Kidney tubule cell (primary cell): Measurements from ENCODE around the gene SLC37A1.
A peak's percentile ranks its signal among the peaks of the same experiment; 100 is the strongest.
"Not testable (repeated sequence)": the region's sequence is repeated elsewhere in the genome, so short reads cannot be mapped to it uniquely, and the experiment has no call there.

ENCODE experiments used
- DNase-seq: peaks from one replicate; pipeline ENCODE4 v3.0.0-alpha.2; 2018; ENCODE audit warnings: low spot score

The SLC37A1 gene

DNA sequence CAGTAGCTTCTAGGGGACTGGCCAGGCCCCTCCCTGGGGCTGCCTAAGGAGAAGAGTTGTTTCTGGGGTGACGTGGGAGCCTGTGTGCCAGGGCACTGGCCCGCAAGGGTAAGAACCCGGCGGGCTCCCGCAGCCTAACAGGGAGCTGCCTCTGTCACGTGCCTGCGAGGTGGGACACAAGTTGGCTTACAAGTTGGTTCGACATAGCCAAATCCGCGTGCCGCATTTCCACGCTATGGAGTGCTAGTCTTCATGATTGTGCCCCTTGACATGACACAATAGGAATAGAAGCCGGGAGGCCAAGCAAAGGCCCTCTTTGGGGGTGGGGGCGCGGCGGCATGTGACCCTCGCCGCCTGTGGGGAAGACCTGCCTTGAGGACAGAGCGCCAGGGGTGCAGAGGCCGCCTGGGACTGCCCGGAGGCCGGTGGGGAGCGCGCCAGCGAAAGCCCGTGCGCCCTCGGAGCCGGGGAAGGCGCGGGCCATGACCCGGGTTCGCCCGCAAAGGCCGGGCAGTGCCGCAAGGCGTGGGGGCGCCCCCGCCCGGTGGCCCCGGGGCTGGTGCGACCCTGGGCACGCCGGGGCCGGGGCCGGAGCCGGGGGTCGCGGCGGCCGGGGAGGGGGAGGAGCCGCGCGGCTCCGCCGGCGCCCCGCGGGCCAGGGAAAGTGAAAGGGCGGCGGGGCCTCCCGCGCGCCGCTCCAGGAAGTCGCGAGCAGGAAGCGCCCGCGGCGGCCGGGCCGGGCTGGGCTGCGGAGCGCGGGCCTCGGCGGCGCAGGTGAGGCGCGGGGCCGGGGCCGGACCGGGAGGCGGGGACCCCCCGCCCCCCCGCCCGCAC is at the start of gene SLC37A1:
SLC37A1 (plus strand) TSS at position 702 of the 834 bp plus-strand sequence. CDS start 4,603 bp downstream, outside the sequence.
- DNase-seq: peak; percentile 55

DNA sequence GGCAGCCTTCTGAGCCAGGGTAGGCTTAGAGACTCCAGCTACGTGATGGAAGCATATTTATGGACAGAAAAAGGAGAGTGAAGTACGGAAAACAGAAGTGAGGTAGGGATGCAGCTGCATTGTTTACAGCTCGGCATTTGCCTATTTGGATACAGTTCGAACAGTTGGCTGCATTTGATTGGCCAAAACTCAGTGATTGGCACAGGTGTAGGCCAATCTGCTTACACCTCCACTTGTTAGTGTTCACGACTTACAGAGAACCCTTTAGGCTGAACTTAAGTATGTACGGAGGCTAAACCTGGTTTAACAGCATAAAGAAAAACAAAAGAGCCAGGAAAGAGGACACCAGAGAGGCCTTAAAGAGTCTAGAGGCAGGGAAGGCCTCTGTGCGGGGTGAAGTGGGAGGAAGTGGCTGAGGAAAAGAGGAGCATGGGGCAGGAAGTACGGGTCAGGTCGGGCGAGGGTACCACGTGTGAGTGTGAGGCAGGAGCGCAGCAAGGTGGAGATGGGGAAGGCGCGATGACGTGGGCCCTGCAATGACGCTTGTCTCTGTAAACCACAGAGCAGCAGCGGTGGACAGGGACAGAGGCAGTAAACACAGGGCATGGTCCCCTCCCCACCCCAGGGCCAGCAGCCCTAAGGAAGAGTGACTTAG is 49.7 kb upstream of the SLC37A1 start:
- peak; percentile 45 for DNase-seq

- peak; percentile 84 for DNase-seq
Measured at GRCh38 chr21:42465008-42465802, 48.4 kb upstream of the SLC37A1 start.

DNA sequence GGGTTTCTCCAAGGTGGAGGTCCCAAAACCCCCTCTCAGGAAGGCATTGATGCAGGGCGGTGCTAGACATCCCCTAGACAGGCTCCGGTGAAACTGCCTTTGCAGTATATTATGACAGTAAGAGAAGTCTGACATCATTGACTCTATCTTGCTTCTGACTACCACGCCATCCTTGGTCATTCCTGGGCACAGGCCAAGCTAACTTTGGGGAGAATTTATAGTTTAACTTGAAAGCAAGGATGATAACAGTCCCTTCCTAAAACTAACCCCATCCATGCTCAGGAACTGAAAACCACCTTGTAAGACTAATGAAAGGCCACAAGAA is 47.9 kb upstream of the SLC37A1 start:
- DNase-seq: no peak

DNA sequence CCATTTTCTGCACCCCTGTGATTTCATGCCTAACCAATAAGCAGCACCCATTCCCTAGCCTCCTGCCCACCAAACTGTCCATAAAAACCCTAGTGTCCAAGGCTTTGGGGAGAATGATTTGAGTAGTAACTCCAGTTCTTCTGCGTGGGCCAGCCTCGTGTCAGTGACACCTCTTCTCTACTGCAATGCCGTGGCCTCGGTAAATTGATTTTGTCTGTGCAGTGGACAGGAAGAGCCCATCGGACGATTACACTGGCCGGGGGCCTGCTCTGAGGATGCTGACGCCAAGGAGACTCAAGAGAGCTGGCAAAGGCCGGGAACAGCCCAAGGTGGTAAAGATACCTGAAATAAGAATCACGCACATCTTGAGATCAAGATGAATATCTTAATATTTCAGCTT is 47.0 kb upstream of the SLC37A1 start:
- no peak for DNase-seq

DNA sequence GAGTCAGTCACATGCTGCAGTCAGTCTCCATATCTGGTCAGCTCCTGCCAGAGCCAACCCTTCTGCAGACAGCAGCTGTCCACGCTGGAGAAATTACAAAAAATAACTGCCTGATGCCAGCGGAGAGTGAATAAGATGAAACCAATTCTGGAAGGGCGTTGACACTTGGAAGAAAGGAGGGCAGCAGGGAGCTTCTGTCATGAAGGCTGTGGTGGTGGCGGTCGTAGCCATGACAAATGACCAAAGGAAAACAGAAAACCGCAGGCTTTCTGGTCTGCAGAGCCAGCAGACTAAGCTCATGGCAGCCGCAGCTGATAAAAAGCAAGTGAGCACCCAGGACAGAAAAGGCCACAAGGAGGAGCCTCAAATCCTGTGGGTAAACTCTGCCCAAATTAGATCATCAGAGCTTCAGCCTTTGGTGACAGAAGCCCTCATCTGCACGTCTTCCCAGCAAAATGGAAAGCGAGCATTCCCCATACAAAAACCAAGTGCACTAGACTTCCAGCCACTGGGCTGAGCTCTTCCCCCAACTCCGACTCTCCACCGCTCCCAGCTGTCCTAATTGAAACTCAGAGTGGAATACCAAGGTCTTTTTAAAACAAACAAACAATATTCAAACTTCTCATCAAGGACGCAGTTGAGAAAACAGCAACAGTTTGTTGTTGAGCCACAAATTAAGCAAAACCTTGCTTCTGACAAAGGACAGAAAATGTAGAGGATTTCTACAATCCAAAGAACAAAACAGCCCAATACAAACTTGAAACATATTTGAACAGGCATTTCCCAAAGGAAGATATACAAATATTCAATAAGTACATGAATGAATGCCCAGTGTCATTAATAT is 46.3 kb upstream of the SLC37A1 start:
- peak; percentile 61 for DNase-seq

DNA sequence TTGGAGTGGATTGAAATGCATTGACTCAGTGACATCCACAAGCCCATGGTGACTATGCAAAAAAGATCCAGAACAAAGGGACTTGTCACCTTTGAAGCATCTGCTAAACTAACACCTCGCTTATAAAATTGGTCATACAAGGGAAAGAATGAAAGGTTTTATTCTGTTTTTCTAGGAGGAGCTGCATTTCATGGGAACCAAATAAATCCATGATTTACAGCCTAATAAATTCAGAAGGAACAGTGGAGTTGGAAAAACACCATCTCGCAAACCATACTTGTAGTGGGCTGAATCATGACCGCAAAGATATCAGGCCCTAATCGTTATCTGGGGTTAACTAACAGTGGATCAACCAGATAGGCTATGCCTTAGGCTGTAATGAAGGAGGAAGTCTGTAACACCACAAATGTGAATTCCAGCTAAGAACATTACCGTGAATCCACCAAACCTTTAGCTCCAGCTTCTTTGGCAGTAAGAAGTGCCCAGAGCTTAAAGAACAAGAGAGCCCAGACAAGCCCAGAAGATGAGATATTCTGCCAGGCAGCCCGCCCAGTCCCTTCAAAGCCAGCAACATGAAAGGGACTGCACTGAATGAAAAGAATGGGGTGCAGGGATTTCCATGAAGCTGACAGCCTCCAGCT is 45.0 kb upstream of the SLC37A1 start:
- DNase-seq: peak; percentile 45

DNA sequence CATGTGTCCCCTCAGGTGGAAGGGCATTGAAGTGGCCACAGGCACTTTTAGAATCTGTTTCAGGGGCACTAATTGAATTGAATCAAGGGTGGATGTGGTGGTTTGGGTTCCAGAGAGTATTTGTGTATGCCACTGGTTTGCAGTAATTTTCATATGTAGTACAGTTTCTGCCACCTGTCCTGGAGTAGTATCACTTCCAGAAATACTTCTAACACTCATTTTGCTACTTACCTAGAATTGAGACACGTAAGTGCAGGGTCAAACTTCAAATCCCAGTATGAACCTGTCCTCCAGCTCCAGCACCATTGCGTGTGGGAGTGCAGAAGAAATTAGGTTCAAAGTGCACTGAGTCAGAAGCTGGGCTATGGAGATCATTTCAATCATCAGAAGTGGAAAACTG is 44.4 kb upstream of the SLC37A1 start:
- DNase-seq: no peak

- not testable (repeated sequence) for DNase-seq
Measured at GRCh38 chr21:42469726-42470125, 43.9 kb upstream of the SLC37A1 start.

GRCh38 chr21:42471206-42471605 is 42.4 kb upstream of the SLC37A1 start:
- DNase-seq: no peak

- DNase-seq: no peak
Measured at GRCh38 chr21:42471716-42472330, 41.8 kb upstream of the SLC37A1 start.

- DNase-seq: no peak
Measured at GRCh38 chr21:42472521-42472920, 41.1 kb upstream of the SLC37A1 start.

GRCh38 chr21:42473498-42474042 is 40.1 kb upstream of the SLC37A1 start:
- DNase-seq: no peak

GRCh38 chr21:42474043-42474831 is 39.4 kb upstream of the SLC37A1 start:
- peak; percentile 97 for DNase-seq

- DNase-seq: peak; percentile 87
Measured at GRCh38 chr21:42475036-42475435, 38.6 kb upstream of the SLC37A1 start.

GRCh38 chr21:42475526-42476387 is 37.9 kb upstream of the SLC37A1 start:
- no peak for DNase-seq

DNA sequence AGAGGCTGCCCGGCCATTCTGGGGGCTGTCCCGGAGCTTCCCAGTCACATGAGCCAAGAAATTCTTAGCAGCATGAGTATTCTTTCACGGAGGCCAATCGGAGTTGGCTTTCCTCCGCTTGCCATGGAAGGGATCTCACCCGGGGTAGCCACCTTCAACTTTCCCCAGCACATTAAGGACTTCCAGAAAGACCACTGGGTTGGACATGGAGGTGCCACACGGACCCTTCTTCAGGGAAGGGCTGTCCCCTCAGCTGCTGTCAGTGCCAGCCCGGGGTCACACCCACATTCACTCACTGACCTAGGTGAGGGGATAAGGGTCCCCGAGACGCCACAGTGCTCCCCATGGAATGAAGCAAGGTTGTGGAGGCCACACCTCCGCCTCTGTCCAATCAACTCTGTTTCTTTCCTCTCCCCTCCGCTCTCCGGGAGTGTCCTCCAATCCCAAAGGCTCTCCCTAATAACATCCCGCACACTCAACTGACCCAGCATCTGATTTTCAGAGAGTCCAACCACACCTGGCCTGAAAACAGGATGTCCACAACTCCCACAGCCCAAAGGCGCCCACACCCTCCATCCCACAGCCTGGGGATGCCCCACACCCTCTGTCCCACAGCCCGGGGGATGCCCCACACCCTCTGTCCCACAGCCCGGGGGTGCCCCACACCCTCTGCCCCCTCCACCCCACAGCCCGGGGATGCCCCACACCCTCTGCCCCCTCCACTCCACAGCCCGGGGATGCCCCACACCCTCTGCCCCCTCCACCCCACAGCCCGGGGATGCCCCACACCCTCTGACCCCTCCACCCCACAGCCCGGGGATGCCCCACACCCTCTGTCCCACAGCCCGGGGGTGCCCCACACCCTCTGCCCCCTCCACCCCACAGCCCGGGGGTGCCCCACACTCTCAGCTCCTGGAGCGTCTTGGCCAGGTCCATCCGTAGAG is 37.0 kb upstream of the SLC37A1 start:
- DNase-seq: peak; percentile 14

DNA sequence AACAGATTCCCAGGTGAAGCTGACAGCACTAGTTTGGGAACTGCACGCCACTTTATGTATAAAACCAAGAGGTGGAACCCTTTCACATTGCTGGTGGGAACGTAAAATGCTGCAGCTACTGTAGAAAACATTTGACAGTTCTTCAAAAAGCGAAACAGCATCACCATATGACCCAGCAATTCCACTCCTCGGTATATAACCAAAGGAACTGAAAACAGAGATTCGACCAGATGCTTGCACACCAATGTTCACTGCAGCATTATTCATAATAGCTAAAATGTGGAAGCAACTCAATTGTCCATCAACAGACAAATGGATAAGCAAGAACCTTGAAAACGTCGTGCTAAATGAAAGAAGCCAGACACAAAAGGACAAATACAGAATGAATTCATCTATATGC is 35.1 kb upstream of the SLC37A1 start:
- no peak for DNase-seq
